Hepatocyte (in vitro differentiated cells): ENCODE results near the gene RUNX3. TPM values are rescaled to one million over a fixed set of nuclear protein-coding genes. Genes with fewer than 3 reads are reported as not detected.

ENCODE experiments used
- DNase-seq: peaks from one replicate; pipeline ENCODE4 v3.0.0-alpha.2; 2016; ENCODE audit warnings: low spot score
- H2AFZ ChIP-seq: fragments of 200-600 bp; sonication (generic); 2 replicates; pipeline ENCODE4 v1.6.0; 2016; ENCODE audit warnings: antibody characterized with exemption, mild to moderate bottlenecking
- H3K27ac ChIP-seq: fragments of 200-600 bp; sonication (generic); 2 replicates; pipeline ENCODE4 v1.5.1; 2016; ENCODE audit warnings: mild to moderate bottlenecking
- H3K27me3 ChIP-seq: fragments of 200-600 bp; sonication (generic); 2 replicates; pipeline ENCODE4 v1.6.1; 2016
- H3K36me3 ChIP-seq: fragments of 200-600 bp; sonication (generic); replicated peaks from 2 replicates; pipeline ENCODE4 v1.5.1; 2016; ENCODE audit warnings: low read depth; ENCODE audit not compliant: insufficient read depth
- H3K4me1 ChIP-seq: fragments of 200-600 bp; sonication (generic); 2 replicates; pipeline ENCODE4 v1.5.1; 2016; ENCODE audit warnings: mild to moderate bottlenecking, moderate library complexity; ENCODE audit not compliant: insufficient read depth
- H3K4me2 ChIP-seq: fragments of 200-600 bp; sonication (generic); 2 replicates; pipeline ENCODE4 v1.6.0; 2016
- H3K4me3 ChIP-seq: fragments of 200-600 bp; sonication (generic); 2 replicates; pipeline ENCODE4 v1.5.1; 2016; ENCODE audit warnings: mild to moderate bottlenecking
- H3K79me2 ChIP-seq: fragments of 200-600 bp; sonication (generic); 2 replicates; pipeline ENCODE4 v1.6.0; 2017; ENCODE audit warnings: mild to moderate bottlenecking
- H3K9me2 ChIP-seq: fragments of 200-600 bp; sonication (generic); replicated peaks from 2 replicates; pipeline ENCODE4 v1.6.0; 2017; ENCODE audit warnings: mild to moderate bottlenecking; ENCODE audit not compliant: insufficient read depth
- H3K9me3 ChIP-seq: fragments of 200-600 bp; sonication (generic); 2 replicates; pipeline ENCODE4 v1.5.1; 2016; ENCODE audit warnings: low read depth, mild to moderate bottlenecking
- H4K20me1 ChIP-seq: fragments of 200-600 bp; sonication (generic); 2 replicates; pipeline ENCODE4 v1.6.0; 2016; ENCODE audit warnings: mild to moderate bottlenecking; ENCODE audit not compliant: insufficient read depth, poor library complexity, severe bottlenecking
- CTCF ChIP-seq: fragments of 200-600 bp; sonication (generic); IDR thresholded peaks from 2 replicates; pipeline ENCODE4 v1.5.1; 2016; ENCODE audit warnings: antibody characterized with exemption, mild to moderate bottlenecking; ENCODE audit not compliant: poor library complexity
- EZH2 ChIP-seq: fragments of 200-600 bp; sonication (generic); IDR thresholded peaks from 2 replicates; pipeline ENCODE4 v1.6.1; 2016; ENCODE audit warnings: antibody characterized with exemption, mild to moderate bottlenecking, borderline replicate concordance
- EZH2phosphoT487 ChIP-seq: fragments of 200-600 bp; sonication (generic); IDR thresholded peaks from one replicate; pipeline ENCODE4 v1.6.1; 2018; ENCODE audit warnings: antibody characterized with exemption, mild to moderate bottlenecking, low read depth, moderate library complexity; ENCODE audit not compliant: unreplicated experiment, severe bottlenecking
- WGBS: methylation state at CpG from one replicate; pipeline ENCODE4 v1.1.6; 2016; ENCODE audit warnings: low lambda C conversion rate; ENCODE audit errors: missing lambda C conversion rate; 5-methylcytosine and 5-hydroxymethylcytosine counted together
- polyA plus RNA-seq: library from polyadenylated mRNA; unstranded; fragments of >200 nt; fragmentation: Nextera tagmentation; extraction: Ambion mirVana; gene quantifications from 2 replicates; pipeline ENCODE4 v1.2.1, GENCODE V29; 2016
- total RNA-seq: library from RNA; depleted of rRNA; stranded (reverse); fragments of >200 nt; gene quantifications from 2 replicates; pipeline ENCODE4 v1.2.3, GENCODE V29; 2014

RUNX3 gene
- total and polyA plus RNA-seq, 2 experiments from 2014 or later, result 0.13 to 0.16 TPM

- no peak for DNase-seq
- 85% methylated on average over 4 of the region's 4 CpGs for WGBS
- no peaks in the 10 kb centered on the region for H3K79me2 ChIP-seq
- H3K4me3 ChIP-seq, result no peak overlapping the region
- H3K36me3 ChIP-seq, result no peaks in the 10 kb centered on the region
- H3K27me3 ChIP-seq, result no peaks in the 10 kb centered on the region
- no peak for TF ChIP-seq EZH2
- H4K20me1 ChIP-seq, result no peaks in the 10 kb centered on the region
- no peak overlapping the region for H2AFZ ChIP-seq
- no peaks in the 10 kb centered on the region for H3K4me1 ChIP-seq
- no peaks in the 10 kb centered on the region for H3K9me3 ChIP-seq
- no peak overlapping the region for H3K27ac ChIP-seq
- no peak overlapping the region for H3K4me2 ChIP-seq
- no peaks in the 10 kb centered on the region for H3K9me2 ChIP-seq
Measured at GRCh38 chr1:24966121-24966723, 36.1 kb upstream of the RUNX3 start.

DNA sequence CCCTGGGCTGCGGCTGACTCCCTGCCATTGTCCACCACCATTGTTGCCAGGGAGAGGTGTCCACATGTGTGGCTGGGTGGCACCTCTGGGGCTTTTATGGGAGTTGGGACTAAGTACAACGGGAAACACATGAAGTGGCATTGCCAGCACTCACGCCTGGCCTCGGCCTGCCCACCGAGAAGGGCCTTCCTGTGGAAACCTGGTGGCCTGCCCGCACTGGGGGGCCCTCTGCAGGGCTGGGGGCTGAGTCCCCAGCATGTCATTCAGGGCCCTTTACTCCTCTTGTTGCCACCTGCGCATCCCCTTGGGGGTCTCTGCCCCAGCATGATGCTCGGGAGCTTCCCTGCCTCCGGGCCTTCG, 35.5 kb upstream of the RUNX3 start:
- no peaks in the 10 kb centered on the region for H3K9me3 ChIP-seq
- no peak overlapping the region for H2AFZ ChIP-seq
- H3K27me3 ChIP-seq, result no peaks in the 10 kb centered on the region
- no peak for DNase-seq
- no peak overlapping the region for H3K27ac ChIP-seq
- no peak overlapping the region for H3K4me2 ChIP-seq
- no peaks in the 10 kb centered on the region for H3K4me1 ChIP-seq
- H3K4me3 ChIP-seq, result no peak overlapping the region
- no peaks in the 10 kb centered on the region for H3K9me2 ChIP-seq
- H3K79me2 ChIP-seq, result no peaks in the 10 kb centered on the region
- H4K20me1 ChIP-seq, result no peaks in the 10 kb centered on the region
- no peaks in the 10 kb centered on the region for H3K36me3 ChIP-seq
- WGBS, result 96% methylated on average over 10 of the region's 10 CpGs
- no peak for TF ChIP-seq CTCF

GRCh38 chr1:24964811-24965570, 34.9 kb upstream of the RUNX3 start:
- H3K9me3 ChIP-seq, result no peaks in the 10 kb centered on the region
- no peaks in the 10 kb centered on the region for H3K79me2 ChIP-seq
- no peaks in the 10 kb centered on the region for H3K4me1 ChIP-seq
- H3K27me3 ChIP-seq, result no peaks in the 10 kb centered on the region
- TF ChIP-seq EZH2phosphoT487 (no peak), EZH2 (no peak), CTCF (no peak)
- no peak overlapping the region for H2AFZ ChIP-seq
- H3K36me3 ChIP-seq, result no peaks in the 10 kb centered on the region
- no peaks in the 10 kb centered on the region for H3K9me2 ChIP-seq
- H3K27ac ChIP-seq, result no peak overlapping the region
- H3K4me2 ChIP-seq, result no peak overlapping the region
- H4K20me1 ChIP-seq, result no peaks in the 10 kb centered on the region
- H3K4me3 ChIP-seq, result no peak overlapping the region
- WGBS, result 93% methylated on average over 31 of the region's 32 CpGs
- DNase-seq, result no peak

- Histone ChIP-seq H2AFZ (no peak overlapping the region), H3K79me2 (no peaks in the 10 kb centered on the region), H4K20me1 (no peaks in the 10 kb centered on the region), H3K27ac (no peak overlapping the region), H3K4me1 (no peaks in the 10 kb centered on the region), H3K9me3 (no peaks in the 10 kb centered on the region), H3K36me3 (no peaks in the 10 kb centered on the region), H3K4me2 (no peak overlapping the region), H3K4me3 (no peak overlapping the region), H3K27me3 (no peaks in the 10 kb centered on the region), H3K9me2 (no peaks in the 10 kb centered on the region)
- WGBS, result 96% methylated on average over 23 of the region's 23 CpGs
- DNase-seq, result no peak
- TF ChIP-seq EZH2phosphoT487 (no peak), CTCF (no peak), EZH2 (no peak)
Measured at GRCh38 chr1:24963943-24964693, 34.0 kb upstream of the RUNX3 start.
